Measurements from ENCODE around the gene SLC29A3.

SLC29A3 gene

DNA sequence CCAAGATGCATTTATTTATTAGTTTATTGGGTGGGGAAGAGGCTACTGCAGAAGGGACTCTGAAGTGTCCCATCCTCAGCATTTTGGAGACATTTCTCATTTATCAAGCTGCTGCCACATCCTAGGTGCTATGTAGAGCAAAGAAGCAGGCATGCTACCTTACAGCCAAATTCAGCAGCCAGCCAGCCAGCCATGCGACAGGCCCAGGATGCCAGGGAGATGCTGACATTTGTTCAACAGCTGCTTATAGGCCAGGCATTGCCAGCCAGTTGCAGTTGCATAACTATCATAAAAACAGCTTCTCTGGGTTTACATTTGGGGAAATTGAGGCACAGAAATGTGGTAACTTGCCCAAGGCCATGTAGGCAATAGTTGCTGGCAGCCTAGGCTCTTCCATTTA, 2.3 kb downstream of the SLC29A3 start:
- DNase-seq (ENCODE audit: low spot score): no peak

DNA sequence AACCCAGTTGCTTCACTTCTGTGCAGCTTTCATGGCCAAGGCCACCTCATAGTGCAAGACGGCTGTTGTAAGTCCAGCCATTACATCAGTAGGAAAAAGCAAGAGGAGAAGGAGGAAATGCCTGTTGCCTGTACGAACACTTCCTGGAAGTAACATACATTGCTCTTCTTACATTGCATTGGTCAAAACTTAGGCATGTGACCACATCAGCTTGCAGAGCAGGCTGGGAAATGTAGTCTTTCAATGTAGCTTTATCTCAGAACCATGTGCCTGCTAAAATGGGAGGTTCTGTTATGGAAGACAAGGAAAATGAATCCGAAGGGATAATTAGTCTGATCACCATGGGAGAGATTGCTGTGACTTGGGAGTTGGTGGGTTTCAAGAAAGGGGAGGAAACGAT, 4.3 kb downstream of the SLC29A3 start:
- peak; percentile 10 for DNase-seq (ENCODE audit: low spot score)

DNA sequence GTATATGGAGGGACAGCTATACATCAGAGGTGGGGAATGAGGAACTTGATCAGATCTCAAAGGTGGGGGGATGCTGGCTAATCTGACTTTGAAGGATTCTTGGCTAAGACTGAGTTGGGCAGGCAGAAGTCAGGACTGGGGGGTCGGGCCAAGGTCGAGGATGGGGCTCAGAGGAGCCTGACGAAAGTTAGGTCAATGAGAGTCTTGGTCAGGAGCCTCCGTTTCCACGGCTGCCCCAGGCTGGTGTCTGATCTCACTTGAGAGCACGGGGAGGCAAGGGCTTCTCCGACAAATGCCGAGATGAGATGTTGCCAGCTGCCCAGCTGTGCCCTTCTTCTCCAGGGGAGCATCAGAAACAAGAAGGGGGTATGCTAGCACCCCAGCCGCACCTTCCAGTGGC, 5.7 kb downstream of the SLC29A3 start:
- no peak for DNase-seq (ENCODE audit: low spot score)

DNA sequence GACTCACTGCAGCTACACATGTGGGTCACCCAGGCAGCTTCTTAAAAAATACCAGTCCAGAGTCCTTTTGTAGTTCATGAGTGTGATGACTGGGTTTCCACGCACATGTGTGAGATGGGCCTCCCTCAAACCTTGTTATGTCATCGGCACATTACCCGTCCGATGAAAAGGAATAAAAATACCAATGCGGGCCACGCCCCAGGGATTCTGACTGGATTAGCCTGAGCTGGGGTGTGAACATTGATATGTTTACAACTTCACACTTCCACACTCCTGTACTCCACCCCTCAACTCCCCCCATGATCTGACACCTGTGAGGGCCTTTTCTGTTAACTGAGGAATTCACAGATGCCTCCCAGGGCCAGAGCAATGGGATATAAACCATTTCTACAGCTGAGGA, 6.2 kb downstream of the SLC29A3 start:
- no peak for DNase-seq (ENCODE audit: low spot score)

DNA sequence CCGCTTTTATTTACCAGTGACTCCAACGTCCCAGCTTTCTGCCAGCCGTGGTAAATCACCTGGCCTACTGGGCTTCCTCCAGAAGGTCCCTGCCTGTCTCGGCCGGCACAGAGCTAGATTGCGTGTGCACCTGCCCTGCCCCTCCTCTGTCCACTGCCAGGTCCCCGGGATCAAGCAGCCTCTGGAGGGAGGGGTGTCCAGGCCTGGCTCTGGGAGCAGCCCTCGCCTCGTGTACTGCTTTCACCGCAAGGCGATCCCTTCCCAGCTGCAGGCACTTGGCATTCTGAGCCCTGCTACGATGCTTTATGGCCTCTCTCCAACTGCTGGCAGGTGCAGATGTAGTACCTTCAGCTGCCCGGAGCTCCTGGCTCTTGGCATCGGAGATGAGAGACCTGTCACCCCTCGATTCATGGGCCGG, 7.4 kb downstream of the SLC29A3 start:
- no peak for DNase-seq (ENCODE audit: low spot score)

DNA sequence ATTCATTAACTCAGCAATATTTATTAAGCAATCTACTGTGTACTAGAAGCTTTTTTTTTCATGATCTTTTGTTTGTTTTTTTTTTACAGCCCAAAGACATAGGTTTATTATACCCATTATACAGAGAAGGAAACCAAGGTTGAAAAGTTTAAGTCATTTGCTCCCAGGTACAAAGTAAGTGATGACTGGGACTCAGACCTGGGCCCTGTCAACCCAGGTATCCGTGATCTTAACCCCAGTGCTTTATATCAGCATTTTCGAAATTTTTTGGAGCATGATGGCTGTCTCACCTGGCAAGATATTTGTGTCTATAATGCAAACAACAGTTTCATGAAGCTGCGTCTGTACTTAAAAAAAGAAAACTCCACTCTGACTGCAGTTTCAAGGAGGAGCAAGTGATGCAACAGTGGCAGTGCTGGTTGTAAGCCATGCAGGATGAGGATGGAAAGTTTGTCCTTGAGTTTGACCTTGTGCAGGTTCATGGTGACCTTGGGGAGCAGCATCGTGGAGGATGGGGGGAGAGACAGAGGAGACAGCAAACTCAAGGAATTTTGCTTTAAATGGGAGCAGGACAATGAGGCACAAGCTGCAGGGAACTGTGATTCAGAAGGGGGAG, 11.8 kb downstream of the SLC29A3 start:
- DNase-seq (ENCODE audit: low spot score): no peak

DNA sequence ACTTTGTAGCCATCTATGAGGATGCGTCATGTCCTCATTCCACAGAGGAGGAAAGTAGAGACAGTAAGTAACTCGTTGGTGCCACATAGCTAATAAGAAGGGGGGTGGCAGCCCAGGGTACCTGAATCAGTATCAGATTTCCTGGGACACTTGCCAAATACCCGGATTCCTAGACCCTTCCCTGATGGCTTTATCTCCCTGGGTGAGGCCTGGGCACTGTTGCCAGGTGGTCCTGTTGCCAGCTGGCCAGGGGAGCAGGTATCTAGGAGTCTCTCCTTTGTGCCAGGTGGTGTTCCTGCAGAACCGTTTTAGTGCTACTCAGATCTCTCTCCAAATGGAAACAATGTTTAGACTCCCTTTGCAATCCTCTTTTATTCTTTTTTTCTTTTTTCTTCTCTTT, 12.7 kb downstream of the SLC29A3 start:
- DNase-seq (ENCODE audit: low spot score): no peak

DNA sequence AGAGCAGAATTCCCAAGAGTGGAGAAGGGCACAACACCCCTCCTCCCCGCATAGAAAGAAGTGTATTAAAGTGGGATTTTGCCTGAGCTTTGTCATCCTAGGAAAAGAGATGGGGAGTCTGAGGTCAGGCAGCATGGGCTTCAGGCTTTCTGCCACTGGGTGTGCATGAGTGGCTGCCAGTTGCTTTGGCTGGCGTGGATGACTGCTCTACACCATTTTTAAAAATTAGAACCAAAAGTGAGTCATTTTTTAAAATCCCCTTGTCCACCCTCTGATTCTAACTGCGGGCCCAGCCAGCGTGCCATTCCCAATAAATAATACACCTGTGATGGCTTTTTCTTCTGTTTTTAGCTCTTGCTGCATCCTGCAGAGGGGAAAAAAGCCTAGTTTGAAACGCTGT, 13.4 kb downstream of the SLC29A3 start:
- DNase-seq (ENCODE audit: low spot score): no peak

DNA sequence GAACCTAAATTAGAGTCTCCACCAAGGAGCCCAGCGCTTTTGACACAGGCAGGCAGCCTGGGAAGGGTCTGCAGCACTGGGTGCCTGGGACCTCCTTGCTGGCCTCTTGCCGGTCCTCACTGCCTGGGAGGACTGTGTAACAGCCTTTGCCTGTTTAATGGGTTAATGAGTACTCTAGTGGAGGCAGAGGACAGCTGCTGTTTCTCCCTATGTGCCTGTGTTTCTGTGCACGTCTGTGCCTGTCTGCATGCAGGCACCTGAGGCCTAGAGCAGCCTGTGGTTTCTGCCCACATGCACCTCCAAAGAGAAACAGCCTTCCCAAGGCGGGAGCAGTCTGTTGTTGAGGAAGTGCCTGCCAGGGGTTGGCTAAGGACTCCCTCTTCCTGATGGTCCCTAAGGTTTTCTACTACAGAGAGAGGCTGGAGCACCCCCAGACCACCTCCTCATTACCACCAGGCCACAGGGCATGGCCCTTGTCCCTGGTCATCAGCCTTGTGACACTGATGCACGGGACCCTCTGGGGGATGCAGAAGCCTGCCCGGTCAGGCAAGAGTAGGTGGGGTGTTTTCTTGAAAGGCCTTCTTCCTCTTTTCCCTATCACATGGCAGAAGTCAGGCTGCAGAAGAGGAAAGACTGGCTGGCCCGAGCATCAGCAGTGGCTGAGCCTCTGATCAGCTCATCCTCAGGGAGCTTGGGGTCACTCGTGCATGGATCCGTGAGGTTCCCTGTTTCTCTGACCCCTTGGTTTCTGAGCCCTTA, 14.2 kb downstream of the SLC29A3 start:
- no peak for DNase-seq (ENCODE audit: low spot score)

DNA sequence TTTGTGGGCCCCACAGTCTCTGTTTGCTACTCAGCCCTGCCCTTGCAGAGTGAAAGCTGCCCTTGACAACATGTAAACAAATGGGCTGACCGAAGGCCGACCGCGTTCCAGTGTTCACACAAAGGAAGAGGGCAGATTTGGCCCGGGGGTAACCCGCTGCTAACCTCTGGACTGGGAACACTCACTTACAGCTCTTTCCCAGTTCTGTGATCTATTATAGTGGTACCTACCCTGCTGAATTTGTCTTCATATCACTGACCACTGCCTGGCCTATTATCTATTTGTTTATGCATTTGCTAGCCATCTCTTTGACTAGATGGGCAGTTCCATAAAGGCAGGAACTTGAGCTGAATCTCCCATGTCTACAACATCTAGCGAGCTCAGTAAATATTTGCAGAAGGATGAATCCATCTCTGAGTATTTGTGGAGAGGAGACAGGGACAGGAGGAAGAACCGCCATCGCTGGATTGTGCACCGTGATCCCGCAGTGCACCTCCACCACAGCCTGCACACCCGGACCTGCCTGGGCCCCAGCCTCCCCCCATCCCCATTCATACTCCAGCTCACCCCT, 15.2 kb downstream of the SLC29A3 start:
- no peak for DNase-seq (ENCODE audit: low spot score)

DNA sequence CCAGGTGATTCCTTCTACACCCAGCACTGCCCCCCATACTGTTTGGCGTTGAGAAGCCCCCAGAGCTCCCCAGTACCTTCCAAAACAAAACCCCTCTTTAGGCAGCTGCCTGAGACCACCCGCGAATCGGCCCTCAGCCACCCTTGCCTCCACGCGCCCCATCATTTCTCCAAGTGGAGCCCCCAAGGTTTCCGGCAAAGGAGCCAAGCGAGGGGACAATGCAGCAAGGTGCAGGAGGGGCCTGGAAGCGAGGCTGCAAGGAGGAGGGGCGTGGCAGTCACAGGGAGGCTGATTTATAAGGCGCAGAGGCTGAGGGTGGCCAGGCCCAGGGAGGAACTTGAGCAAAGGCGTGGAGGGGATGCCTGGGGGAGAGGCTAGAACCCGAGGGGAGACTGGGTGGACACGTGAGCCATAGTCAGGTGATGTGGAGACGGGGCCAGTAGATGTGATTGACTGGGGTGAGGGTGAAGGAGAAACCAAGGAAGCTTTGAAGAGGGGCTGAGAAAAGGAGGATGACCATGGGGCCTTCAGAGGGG, 16.2 kb downstream of the SLC29A3 start:
- no peak for DNase-seq (ENCODE audit: low spot score)

DNA sequence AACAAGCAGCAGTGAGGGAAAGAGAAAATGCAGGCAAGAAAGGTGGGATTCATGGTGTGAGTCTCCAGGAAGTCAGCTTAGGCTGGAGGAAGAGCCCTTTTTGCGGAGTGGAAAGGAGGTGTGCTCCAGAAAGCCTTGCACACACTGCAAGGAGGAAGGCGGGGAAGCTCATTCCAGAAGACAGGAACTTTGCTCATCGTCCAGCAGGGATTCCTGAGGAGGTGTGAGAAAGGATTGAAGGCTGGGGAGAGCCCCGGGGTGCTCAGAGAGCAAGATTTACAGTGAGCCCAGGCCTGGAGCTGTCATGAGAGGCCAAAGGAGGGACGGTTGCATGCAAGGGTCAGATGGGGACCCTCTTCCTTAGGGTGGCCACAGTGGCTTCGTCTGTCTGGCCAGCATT, 17.6 kb downstream of the SLC29A3 start:
- no peak for DNase-seq (ENCODE audit: low spot score)

DNA sequence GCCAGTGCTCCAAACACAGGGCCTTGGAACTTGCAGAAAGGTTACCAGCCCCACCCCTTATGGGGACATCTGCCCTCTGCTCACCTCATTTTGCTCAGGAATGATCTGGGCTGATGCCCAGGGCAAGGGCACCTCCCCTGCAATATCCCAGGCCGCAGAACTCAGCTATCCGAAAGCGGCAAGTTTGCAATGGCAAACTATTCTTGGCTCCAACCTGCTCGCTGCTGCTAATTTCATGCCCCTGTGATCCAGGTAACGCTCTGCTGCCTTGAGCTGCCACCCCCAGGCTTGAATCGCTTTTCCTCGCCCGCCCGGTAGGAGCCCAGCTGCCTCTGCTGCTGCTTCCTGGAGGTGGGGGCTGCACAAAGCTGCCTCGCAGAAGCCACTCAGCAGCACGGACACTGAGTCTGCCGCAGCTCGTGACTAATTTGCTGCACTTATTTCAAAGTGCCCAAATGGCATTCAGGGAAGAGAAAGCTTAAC, 18.2 kb downstream of the SLC29A3 start:
- no peak for DNase-seq (ENCODE audit: low spot score)

DNA sequence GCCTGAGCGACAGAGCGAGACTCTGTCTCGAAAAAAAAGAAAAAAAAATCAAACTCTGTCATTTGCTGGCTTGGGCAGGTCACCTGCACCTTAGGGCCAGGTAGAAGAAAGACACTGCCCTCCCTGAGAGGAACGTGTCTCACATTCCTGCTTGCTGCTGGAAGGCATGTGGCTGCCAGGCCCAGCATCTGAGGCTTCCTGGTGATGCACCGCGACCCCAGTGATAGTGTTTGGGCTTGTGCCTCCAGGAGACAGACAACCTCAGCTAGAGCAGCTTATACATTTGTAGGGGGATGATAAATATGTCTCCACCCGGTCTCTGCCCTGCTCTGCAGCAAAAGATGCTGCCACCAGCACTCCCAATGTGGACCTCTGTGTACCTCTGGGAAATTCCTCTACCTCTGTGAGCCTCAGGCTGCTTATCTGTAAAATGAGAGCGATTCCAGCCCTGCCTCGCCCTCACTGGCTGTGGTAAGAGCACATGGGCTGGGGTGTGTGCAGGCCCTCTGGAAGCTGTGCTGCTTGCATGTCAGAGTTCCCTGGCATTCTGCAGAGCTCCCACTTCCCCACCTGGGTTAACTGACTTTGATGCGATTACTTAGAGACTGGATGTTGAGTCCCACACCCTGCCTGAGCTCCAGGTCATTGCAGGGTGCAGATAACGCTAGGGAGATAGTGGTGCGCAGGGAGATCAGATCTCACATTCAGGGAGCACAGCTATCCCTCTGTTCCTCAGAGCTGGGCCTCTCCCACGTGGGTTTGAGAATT, 19.9 kb downstream of the SLC29A3 start:
- DNase-seq (ENCODE audit: low spot score): no peak

DNA sequence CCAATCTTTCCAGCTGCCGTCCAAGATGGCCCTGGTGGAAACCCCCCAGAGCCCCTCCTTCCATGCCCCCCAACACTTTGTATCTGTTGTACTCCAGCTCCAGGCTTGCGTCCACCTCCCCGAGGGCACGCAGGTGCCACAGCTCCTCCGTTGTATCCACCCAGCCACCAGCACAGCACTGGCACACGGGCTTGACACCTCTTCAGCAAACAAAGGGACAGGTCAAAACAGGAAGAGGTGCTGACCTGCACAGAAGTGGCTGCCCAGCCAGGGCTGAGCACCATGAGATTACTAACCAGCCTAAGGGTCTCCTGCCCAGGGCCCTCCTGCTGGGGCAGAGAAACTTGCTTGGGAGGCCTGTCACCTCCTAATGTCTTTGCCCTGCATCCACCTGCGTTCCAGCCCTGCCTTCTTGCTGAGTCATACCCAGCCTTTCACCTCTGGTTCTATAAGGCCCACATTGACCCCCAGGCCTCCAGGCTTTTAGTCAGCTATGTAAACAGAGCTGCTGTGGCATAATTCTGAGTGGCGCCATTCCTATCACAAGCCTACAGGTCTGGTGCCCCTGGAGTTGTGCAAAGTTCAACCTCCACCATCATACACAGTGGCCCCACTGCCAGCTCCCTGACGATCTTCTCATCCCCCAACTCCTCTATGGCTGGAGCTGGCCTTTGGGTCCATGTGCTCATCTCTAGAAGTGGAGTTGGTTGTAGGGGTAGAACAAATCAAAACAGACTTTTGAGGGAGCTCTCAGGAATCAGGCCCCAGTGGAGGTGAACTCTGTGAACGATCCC, 20.9 kb downstream of the SLC29A3 start:
- no peak for DNase-seq (ENCODE audit: low spot score)

DNA sequence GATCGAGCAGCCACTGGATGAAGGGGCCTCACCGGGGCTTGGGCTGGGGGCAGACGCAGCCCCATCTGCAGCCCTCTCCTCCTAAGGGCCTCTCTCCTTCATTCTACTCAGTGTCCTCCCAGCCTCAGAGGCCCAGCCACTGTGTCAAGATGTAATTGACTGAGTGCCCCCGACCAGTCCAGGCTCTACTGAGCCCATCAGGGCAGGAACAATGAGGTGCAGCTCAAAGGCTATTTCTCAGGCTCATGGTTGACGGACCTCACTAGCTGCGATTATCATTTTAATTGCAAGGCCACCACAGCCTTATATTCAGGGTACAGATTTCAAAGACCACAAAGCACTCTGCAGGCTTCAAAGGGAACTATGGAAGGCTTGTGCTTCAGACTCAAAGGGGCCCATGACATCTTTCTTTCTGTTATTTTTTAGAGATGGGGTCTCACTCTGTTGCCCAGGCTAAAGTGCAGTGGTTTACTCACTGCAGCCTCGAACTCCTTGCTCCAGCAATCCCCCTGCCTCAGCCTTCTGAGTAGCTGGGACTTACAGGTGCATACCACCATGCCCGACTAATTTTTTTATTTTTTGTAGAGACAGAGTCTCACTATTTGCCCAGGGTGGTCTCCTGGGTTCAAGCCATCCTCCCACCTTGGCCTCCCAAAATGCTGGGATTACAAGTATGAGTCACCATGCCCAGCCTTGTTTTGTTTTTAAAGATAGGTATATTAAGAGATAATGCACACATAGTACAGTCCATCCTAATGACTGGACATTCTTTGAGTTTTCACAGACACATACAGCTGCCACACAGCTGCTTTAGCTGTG, 23.7 kb downstream of the SLC29A3 start:
- no peak for DNase-seq (ENCODE audit: low spot score)

DNA sequence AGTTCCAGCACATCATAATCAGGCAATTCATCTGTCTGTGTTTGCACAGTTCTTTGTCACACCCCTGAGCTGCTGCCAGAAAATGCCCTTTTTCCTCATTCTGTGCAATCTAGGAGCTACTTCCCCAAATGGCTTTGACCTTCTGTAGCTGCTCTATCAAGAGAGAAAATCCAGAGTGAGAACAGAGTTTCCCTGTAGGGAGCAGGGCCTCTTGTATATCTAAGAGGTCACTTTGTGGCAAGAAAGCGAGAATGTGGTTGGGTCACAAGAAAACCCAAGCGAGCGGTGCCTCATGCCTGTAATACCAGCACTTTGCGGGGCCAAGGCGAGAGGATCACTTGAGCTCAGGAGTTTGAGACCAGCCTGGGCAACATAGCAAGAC, 24.3 kb downstream of the SLC29A3 start:
- DNase-seq (ENCODE audit: low spot score): no peak

DNA sequence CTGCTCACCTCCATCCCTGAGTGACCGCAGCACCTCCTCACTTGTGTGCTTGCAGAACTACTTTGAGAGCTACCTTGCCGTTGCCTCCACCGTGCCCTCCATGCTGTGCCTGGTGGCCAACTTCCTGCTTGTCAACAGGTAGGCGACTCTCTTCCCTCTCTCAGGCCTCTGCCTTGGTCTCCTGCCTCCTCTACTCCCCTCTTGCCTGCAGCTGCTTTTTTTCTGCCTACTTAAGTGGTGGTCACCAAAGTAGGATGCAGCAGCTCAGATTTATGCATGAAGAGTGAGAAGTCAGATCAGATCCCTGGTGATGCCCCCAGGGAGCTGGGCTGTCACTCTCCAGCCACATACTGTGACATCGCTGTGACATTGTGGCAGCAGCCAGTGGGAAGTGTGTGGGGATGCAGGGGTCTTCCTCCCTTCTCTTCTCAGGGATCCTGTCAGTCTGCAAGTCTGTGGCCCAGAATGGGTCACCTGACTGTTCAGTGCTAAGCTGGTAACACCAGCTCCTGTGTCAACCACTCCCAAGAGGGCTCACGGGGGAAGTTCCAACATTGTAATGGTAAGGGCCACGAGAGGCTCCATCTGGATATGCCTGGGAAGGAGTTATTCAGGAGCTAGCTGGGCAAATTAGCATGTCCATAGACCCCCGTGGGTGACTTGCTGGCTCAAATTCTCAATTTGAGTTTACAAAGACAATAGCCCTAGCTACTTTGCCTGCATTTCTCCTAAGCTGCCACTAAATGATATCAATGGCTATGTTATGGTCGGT, 25.3 kb downstream of the SLC29A3 start:
- DNase-seq (ENCODE audit: low spot score): no peak

DNA sequence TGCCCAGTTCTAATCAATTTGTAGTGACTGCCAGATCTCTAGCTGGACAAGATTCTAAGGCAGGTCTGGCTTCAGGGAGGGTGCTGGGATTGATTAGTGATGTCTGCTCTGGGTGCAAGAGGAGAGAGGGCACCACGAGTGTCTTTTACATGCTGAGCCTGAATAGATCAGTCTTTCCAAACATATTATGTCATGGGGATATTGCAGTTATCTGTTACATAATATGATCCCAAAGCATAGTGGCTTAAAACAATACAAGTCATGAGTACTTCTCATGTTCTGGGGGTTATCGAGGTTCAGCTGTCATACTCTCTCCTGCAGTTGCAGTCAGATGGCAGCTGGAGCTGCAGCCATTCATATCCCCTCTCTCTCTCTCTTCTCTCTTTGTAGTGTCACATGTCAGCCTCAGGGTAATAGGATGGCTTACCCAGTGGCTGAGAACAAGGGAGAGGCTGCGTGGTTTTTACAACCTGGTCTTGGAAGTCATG, 26.0 kb downstream of the SLC29A3 start:
- no peak for DNase-seq (ENCODE audit: low spot score)

DNA sequence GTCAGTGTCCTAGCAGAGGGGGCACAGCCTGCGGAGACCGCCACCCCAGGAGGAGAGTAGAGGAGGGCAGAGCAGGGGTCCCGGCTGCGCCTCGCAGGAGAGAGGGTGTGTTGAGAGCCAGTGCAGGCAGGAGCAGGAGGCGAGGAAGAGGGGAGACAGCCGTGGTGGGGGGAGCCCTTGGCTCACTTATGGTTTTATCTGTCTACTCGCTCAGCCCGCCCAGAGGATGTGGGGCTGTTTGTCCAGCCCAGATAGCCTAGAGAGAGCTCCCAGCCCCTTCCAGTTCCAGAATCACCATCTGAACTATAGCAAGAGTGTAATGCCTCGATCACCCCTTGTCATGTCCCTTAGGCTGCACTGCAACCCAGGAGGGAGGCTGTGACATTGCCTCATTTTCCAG, 26.6 kb downstream of the SLC29A3 start:
- DNase-seq (ENCODE audit: low spot score): no peak
